Stimulated activated naive CD4-positive, alpha-beta T cell treated with Interleukin-2 at 50 U/mL for 16 hours (primary cell): Measurements from ENCODE around the gene EHF.

Source experiments
- DNase-seq: peaks from one replicate; lab custom pipeline; 2025; lab: John Stamatoyannopoulos, UW

EHF gene

DNA sequence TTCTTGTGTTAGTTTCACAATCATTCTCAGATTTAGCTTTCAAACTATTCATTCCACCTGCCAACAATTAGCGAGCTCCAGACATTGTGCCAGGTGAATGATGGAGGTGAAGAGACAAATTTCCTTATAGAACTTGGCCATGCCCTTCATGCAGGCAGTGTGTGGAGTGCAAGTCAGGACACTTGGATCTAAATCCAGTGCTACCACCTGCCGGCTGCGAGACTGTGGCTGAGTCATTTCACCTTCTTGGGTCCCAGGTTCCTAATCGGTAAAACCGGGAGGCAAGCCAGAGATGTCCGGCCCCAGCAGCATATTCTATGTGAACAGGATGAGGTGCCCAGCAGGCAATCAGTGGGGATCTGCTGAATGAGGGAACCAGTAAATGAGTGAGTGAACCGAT is 18.6 kb upstream of the EHF start:
- no peak for DNase-seq

DNA sequence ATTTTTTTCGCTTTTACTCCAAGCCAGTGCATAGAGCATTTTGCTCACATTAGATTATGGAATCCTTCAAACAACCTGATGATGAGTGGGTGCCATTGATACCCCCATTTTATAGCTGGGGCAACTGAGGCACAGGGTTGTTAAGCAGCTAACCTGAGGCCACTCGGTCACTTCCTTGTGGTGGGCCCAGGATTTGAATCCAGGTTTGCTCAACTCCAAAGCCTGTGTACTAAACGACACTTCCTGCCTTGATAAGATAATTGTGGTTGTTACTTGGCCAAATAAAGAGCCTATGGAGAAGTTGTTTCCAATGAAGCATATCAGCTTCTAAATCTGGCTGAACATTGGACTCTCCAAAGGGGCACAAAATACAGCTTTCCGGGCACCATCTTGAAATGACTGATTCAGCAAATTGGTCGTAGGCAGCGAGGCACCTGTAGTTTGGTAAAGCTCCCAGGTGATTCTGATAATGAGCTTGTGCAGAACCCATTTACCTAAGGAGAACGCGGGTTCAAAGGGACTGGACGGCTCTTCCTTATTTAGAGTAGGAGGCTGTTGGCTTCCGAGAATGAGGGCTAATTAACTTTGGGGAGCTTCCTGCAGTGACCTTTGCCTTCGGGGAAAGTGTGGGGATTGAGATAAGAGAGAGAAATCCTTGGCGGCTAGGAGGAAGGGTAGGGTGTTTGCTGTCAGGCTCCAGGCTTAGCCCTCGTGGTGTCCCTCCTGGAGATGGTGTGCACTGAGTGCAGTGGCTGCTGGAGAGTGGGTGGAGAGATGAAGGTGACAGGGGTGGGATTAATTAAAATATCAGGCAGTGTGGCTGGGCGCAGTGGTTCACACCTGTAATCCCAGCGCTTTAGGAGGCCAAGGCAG is 17.5 kb upstream of the EHF start:
- no peak for DNase-seq

DNA sequence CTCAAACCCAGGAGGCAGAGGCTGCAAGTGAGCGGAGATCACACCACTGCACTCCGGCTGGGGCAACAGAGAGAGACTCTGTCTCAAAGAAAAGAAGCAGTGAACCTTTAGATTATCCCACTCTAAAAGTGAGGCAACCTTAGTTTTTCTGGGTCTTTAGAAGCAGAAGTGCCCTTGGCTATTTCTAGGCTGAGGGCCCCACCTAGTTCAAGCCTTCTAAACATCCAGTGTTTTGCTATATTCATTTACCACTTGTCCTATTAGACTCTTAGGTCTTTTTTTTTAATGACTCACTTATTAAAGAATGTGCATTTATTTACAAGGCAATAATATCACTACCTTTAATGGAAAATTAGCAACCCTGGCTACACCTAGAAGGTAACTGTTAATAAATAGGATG is 16.7 kb upstream of the EHF start:
- DNase-seq, result no peak

DNA sequence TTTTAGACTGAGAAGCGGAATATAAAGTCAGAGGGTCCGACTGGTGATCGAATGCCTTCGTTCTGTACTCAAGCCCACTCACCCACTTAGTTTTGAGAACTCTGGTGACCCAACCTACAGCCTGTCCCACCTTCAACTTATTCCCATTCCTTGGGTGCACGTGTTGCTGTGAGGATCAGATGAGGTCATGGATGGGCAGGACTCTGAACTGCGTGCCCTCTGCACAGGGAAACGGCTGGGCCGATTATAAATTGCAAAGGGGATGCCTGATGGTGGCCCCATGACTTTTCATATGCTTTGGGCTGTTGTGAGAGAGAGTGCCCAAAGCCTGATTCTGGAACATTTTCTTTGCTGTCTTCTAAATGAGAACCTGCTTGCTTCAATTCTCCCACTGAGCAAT is 16.0 kb upstream of the EHF start:
- DNase-seq, result no peak

DNA sequence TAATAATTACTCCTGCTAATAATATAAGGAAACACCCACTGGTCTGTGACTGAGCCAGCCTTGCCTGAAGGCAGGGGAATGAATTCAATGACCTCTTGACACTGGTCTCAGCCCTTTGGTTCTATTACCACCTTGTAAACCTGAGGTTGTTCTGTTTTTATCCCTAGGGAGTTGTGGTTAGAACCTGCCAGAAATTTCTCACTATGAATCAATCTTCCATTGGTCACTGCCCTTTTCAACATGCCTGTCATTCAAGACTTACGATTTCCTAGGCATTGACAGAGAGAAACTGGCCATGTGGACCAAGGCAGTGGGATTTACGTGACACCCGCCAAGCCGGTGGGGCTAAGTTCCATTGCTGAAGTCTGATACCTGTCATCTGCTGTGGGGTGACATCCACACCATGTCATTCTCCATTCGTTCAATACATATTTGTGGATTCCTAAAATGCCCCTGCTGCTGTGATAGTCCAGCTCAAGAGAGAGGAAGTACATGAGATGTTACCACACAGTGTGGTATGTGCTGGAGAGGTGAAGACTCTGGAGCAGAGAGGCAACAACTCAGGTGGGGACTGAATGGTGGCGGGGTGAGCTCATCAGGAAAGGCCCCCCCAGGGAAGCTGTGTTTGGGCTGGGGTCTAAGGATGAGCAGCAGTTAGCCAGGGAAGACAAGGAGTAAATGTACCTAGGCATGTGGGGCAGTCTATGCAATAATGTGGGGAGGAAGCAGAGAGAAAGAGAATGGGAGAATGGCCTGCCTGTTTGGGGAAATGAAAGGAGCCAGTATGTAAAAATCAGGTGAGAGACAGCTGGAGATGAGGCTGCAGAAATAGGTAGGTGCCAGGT is 15.2 kb upstream of the EHF start:
- DNase-seq, result no peak

DNA sequence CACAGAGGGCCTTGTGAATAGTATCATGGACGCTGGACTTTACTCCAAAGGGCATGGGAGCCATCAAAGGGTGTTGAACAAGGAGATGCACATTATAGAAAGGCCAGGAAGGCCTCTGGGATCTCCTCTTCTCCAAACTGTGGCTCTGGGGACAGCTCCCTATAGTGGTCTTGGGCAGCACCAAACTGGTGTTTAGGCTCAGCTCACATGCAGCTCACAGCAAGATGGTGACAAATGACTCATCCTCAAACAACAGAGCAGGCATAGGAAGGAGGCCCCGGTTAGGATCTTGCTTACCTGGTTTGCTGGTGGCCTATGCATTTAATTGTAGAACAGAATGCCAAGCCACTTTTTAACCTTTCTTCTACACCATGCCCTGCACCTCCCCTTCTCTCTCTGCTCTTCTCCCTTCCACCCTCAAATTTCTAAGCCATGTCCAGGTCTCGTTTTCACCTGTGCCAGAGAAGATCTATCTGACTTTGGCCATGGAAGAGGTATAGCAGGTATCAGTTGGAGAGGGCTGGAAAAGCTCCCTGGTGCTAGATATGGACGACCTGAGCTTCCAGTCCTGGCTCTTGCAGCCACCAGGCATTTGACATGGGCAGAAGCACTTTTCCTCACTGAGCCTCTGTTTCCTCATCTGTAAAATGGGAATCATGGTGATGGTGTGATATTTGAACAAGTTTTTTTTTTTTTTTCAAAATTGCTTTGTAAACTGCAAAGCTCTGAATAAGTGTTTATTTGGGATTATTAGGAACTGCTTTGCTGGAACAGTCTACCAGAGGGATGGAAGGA is 14.4 kb upstream of the EHF start:
- DNase-seq, result no peak

DNA sequence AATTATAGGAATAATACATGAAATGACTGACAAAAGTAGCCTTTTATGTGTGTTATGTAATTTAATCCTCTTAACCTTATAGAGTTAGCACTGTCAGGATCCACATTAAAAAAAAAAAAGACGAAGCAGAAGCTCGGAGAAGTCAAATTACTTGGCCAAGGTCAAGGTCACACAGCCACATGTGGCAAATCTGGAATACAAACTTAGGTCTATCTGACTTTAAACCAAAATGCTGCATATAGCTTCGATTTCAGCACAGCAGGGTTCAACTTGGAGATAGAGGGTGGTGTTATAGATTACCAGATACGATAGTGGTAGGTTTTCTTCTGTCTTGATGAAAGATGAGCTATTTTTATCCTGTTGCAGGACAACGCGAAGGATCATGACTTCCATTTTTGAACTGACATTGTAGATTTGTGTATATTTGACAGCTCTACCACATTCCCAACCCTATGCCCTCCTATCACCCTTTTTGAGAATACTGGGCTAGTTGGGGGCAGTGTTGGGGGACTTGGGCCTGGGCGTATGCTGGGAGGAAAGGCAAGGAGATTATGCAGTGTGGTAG is 11.6 kb upstream of the EHF start:
- no peak for DNase-seq

DNA sequence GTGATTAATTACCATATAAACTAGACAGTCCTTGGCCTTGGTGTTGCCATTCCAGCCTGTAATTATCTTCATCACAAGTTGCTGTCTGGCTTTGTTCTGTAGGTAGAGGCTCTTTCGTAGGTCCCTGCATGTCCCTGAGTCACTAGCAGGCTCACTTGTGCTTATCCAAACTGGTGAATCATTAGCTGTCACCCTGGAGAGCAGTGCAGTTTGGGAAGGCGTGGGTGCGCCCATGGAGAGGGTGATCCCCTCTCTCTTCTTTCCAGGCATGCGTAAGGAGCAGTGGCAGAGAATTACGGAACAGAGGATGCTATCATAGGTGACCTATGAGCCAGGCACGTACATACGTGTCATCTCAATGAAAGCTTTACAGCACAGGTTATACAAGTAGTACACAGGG is 11.0 kb upstream of the EHF start:
- no peak for DNase-seq

DNA sequence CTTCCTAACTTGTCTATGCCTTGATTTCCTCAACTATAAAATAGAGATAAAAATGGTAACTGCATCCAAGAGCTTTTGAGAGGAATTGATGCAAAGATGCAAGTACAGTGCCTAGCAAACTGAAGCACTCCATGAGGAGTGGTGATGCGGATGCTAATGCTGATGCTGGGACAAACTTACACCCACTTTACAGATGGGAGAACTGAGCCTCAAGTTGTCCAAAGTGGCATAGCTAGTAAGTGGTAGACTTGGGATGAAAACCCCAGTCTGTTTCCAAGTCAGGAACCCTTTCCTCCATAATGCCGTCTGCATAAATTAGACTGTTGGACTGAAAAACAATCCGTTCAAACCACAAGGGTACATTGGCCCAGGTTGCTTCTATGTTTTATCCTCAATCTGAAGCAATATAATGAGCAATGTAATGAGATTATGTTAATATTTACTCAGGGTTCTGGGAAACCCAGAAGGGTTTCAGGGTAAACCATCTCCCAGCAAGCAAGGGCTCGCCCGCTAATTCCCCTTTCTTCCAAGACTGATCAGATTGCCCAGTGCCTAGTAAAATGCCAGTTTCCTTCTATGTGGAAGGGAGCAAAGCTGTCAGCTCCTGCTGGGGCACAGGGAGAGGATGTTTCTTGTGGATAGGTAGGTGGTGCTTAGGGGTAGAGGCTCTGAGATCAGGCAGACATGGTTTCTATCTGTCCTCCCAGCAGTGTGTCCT is 10.4 kb upstream of the EHF start:
- DNase-seq, result no peak

DNA sequence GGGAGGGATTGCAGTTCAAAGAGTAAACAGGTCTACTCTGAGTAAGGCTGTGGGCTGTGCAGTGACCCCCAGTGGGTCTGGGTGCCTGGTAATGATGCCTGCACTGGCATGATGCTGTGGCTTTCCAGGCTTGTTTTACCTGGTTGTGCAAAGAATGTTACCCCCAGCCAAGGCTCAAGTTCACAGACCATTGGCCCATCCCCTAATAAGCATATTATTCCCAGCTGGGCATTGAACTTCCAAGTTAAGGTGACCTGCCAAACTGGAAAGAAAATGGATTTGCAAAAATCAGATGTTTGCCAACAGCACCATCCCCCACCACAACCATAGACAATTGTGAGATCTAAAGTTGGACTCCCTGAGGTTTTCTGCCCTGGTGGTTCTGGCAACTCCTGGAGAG is 7.9 kb upstream of the EHF start:
- no peak for DNase-seq

DNA sequence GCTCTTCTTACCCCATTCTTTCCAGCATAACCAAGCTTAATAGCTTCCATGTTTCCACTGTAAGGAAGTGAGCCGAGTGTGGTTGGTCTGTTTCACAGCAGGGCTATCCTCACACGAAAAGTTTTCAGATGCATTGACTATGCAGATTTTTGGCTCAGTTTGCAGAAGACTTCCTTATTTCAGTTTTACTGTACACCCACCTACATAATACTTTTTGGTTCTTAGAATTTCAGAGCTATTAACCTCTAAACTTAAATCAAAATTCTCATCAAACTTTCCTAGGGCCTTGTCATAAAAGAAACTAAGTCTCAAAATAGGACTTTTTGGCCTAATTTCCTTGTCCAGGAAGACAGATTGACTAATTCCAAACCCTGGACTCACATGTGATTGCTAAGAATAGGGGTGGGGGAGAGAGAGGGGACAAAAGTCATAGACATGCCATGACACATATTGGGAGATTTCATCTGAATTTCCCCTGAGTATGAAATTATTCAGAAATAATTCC is 7.3 kb upstream of the EHF start:
- DNase-seq, result no peak

DNA sequence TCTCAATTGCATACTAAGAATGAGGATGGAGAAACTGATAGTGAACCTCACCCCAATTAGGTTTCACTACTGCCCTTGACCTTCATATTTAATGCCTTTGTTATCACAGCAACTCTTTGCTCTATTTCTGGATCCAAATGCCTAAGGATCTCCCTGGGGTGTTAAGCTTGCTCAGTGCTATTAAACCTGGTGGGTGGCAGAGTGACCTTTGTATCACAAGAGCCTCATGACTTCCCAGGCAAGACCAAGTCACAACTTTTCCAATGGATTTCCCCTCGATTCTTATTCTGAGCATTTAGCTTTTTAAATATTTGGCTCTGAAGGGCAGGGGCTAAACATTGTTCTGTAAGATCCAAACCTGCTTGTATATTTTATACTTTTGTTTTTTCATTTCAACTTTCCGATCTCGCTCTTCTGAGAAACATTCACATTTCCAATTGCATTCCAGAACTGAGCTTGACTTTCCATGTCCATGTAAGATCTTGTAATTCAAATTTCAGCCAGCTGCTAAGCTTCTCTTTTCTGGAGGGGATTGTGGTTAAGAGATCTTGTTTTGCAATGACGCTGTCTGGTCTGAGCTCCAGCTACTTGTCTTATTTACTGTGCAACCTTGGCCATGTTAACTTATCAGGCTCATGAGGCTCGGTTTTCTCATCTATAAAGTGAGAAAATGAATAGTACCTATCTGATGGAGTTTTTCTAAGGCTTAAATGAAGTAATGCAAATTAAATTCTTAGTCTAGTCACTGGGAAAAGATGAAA is 6.4 kb upstream of the EHF start:
- DNase-seq, result no peak

DNA sequence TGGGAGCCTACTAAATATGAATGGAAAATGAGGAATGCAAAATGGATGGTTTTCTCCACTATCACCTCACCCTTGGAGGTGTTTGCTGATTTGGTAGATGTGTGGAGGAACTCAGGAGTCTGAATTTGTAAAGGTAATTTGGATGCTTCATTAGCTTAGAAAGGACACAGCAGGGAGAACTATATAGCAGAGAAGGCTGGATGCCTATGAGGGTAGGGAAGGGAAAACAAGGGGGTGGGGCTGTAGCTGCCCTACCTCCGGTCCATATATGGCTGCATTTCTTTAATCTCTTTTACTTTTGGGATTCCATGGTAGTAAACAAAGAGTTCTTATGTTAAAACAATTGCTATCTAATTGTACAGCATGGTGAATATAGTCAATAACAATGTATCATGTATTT is 4.8 kb upstream of the EHF start:
- no peak for DNase-seq

DNA sequence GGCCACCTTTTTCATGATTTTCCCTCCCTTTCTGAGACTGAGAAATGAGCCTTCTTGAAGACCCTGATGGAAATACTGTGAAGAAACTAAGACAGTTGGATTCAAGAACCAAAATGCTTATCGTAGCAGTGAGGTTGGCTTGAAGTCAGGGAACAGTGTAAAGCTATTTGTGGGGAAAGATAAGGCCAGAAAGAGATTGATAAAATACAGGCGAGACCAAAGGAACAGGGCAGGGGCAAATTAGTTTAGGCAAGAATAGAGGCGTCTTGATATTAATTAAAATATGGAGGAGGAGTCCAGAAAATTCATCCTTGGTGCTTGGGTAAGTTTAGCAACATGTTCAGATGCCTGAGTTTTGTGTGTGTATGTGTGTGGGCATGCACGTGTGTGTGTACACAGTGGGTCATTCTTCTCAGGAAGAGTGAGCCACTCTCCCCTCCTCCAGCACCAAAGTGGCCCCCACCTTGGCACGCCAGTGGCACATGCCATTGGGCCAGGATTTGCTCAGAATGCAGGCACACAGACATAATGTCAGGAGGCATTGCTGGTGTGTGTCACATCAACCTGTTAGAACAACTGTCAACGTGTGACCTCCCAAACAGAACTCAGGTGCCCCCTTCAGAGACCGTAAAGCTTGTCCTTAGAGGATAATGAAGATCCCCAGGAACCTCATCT is 3.9 kb upstream of the EHF start:
- DNase-seq, result no peak

DNA sequence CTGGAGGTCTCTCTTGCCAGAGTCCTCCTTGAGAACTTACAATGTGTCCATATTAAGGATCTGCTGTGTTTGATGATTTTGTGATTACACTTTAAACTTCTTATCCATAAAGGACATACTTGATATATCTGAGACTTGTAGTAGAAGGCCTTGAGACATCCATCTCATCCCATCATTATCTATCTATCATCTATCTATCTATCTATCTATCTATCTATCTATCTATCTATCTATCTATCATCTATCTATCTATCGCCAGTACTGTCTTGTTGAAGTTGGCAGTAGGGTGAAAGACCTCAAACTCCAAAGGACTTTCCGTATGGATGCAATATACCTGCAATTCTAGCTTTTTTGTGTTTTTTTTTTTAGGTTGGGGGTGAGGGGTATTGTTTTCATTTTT is 2.5 kb upstream of the EHF start:
- DNase-seq, result no peak

DNA sequence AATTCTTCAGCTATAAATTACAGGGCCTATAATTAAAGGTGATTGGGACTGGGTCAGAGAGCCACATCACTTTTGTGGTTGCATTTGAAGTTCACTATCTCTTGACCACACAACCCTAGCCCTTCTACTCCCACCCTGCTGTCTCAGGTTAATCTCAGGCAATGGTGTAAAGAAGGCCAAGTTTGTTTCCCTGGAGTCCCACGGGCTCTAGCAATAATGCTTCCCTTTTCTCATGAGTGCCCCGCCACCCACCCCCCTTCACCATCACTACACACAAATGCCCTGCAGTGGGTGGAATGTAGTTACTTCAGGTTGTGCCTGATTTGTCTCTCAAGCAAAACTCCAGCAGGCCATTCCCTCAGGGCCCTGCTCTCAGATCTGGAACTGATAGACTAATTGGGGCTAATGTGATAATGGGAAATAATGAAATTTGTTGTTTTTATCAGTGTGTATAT is 1.8 kb upstream of the EHF start:
- DNase-seq, result no peak

DNA sequence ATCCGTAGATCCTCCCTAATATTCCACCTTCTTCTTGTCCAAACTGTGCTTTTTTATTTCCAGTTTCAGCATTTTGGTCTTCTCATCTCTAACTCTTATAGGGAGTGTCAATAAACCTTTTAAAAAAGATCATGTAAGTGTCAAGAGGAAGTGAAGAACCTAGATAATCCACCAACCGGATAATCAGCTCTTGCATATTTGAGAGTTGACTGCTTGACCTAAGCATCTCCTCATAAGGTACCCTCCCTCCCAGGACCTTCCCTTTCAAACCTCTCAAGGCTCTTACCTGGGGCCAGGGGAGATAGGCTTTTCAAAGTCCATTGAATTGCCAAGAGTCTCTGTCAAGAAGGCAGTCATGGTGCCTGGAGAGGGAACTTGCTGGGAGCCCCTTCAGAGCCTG is 691 bp upstream of the EHF start:
- DNase-seq, result no peak

DNA sequence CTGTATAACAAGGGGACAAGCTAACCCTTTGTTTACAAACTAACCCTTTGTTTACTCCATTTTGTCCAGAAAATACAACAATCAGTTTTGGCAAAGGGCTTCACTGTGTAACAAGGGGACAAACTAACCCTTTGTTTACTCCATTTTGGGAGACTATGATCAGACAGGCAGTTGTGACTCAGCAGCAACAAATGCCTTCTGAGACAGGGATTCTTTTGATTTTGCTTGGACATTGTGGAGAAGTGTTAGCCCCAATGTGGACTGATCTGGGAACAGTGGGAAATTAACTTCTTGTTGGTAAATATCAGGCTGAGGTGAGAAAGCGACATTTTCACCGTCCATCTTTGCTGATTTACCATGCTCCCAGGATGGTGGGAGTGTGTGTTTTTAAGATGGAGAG is 983 bp downstream of the EHF start:
- DNase-seq, result no peak

DNA sequence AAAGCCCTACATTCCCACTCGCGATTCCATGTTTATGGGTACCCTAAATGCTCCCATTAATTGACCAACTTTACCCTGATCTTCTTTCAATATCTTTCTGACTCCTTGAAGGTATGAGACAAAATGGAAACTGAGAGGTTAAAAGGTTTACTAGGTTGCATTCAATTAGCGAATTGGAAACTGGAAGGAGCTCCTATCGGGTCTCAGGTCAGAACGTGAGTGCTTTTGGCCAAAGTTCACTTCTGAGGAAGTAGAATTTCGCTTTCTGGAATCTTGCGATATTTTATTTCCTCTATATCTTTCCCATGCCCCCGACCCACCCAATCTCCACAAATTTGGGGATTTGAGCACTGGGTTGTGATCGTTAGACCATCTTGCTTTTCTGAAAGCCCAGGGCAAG is 2.6 kb downstream of the EHF start:
- no peak for DNase-seq

DNA sequence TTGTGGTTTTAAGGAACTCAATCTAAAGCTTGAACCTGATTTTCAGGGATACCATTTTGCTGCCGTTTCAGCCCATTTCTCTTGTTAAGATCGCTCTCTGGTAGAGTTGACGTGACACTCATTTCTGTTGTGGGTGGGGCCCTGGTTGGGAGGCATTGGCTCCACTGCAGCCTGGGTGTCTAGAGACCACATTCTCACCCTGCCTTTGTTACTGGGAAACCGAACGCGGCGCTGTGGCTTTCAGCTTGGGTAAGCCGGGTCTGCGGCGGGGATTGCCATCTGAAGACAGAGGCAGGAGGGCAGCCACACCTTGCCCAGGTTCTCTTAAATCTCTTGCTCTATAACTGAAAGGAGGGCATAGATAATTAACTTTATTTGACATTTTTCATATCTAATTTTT is 3.2 kb downstream of the EHF start:
- DNase-seq, result peak; percentile 11
